H1 (cell line): ENCODE results near the gene PURB. TPM values are rescaled to one million over a fixed set of nuclear protein-coding genes. Genes with fewer than 3 reads are reported as not detected.

Source experiments
- CTCF ChIA-PET: fragments of 300-600 bp; sonication (Branson Sonifier 250); formaldehyde crosslinking; loops from one replicate; lab custom pipeline; 2021; ENCODE audit not compliant: partially characterized antibody; lab: Charles Lee
- POLR2A ChIA-PET: fragments of 300-600 bp; sonication (Branson Sonifier 250); formaldehyde crosslinking; loops from one replicate; lab custom pipeline; 2021; ENCODE audit warnings: inconsistent platforms; ENCODE audit not compliant: partially characterized antibody; lab: Charles Lee
- DNase-seq, 2 experiments: peaks; one replicate each; pipeline versions ENCODE4 v3.0.0 to v3.0.0-alpha.2; 2010 to 2022; ENCODE audit warnings: low spot score in 2 of 2, low read depth in 1 of 2, mixed read lengths in 1 of 2
- FAIRE-seq: peaks from 2 replicates; lab custom pipeline; 2011; peaks lifted over from hg19 to GRCh38; lab: Jason Lieb, UNC
- H2AFZ ChIP-seq: 2 replicates; pipeline ENCODE4 v1.8.1; 2012; ENCODE audit warnings: low read length, inconsistent platforms
- H2AK5ac ChIP-seq: 2 replicates; pipeline ENCODE4 v1.6.1; 2013; ENCODE audit warnings: low read depth, low read length
- H2BK120ac ChIP-seq: replicated peaks from 2 replicates; pipeline ENCODE3; 2013; ENCODE audit warnings: low read depth, low read length, inconsistent platforms
- H2BK12ac ChIP-seq: 2 replicates; pipeline ENCODE4 v1.6.1; 2013; ENCODE audit warnings: low read depth, low read length
- H2BK15ac ChIP-seq: 2 replicates; pipeline ENCODE4 v1.6.1; 2013; ENCODE audit warnings: low read length
- H2BK20ac ChIP-seq: 2 replicates; pipeline ENCODE4 v1.6.1; 2013; ENCODE audit warnings: low read length
- H2BK5ac ChIP-seq: 2 replicates; pipeline ENCODE4 v1.6.1; 2013; ENCODE audit warnings: low read depth, low read length
- H3K14ac ChIP-seq: 2 replicates; pipeline ENCODE4 v1.6.1; 2013; ENCODE audit warnings: inconsistent platforms; ENCODE audit not compliant: insufficient read length
- H3K18ac ChIP-seq: 2 replicates; pipeline ENCODE4 v1.6.1; 2013; ENCODE audit warnings: low read length; ENCODE audit errors: extremely low read depth
- H3K23ac ChIP-seq: 2 replicates; pipeline ENCODE4 v1.6.1; 2013; ENCODE audit warnings: inconsistent platforms; ENCODE audit not compliant: insufficient read length
- H3K23me2 ChIP-seq: 2 replicates; pipeline ENCODE4 v1.6.1; 2013; ENCODE audit warnings: low read depth, low read length
- H3K27ac ChIP-seq: 2 replicates; pipeline ENCODE4 v1.6.1; 2011; ENCODE audit warnings: low read depth, low read length, inconsistent platforms
- H3K27me3 ChIP-seq, 4 experiments: replicated peaks in 1 of 4; 1 replicate in 1 of 4; 2 replicates in 3 of 4; pipeline versions ENCODE4 v1.6.1 to v1.8.1; 2011 to 2013; ENCODE audit warnings: low read length in 3 of 4, mild to moderate bottlenecking in 3 of 4, inconsistent platforms in 2 of 4, mixed read lengths in 2 of 4, moderate library complexity in 1 of 4; ENCODE audit not compliant: control insufficient read depth in 3 of 4, insufficient read depth in 3 of 4; ENCODE audit errors: extremely low read depth in 1 of 4
- H3K36me3 ChIP-seq, 4 experiments: 2 replicates each; pipeline versions ENCODE4 v1.6.1 to v1.8.1; 2011 to 2013; ENCODE audit warnings: mild to moderate bottlenecking in 4 of 4, low read length in 3 of 4, moderate library complexity in 2 of 4, control low read depth in 1 of 4, inconsistent platforms in 1 of 4; ENCODE audit not compliant: insufficient read depth in 4 of 4, control insufficient read depth in 2 of 4
- H3K4ac ChIP-seq: replicated peaks from 2 replicates; pipeline ENCODE3; 2013; ENCODE audit warnings: low read length, low read depth, mixed read lengths, inconsistent platforms; ENCODE audit not compliant: insufficient read length
- H3K4me1 ChIP-seq, 4 experiments: replicated peaks in 1 of 4; 1 replicate in 1 of 4; 2 replicates in 3 of 4; pipeline versions ENCODE4 v1.6.1 to v1.8.1; 2011 to 2013; ENCODE audit warnings: low read length in 3 of 4, inconsistent platforms in 2 of 4, mixed read lengths in 1 of 4; ENCODE audit not compliant: insufficient read depth in 4 of 4, control insufficient read depth in 3 of 4
- H3K4me2 ChIP-seq, 2 experiments: 2 replicates each; pipeline versions ENCODE4 v1.6.1 to v1.8.1; 2011 to 2013; ENCODE audit warnings: low read depth in 2 of 2, low read length in 2 of 2, control low read depth in 1 of 2, inconsistent platforms in 1 of 2, mild to moderate bottlenecking in 1 of 2; ENCODE audit not compliant: insufficient read depth in 1 of 2
- H3K4me3 ChIP-seq, 4 experiments: fragments of 200-600, 300-600 bp in 1 of 4; sonication (generic), shearing (Covaris generic), sonication (Bioruptor Twin) in 1 of 4; 2 replicates each; pipeline versions ENCODE4 v1.5.1 to v1.8.1; 2011 to 2016; ENCODE audit warnings: low read length in 4 of 4, low read depth in 3 of 4, control low read depth in 2 of 4, inconsistent platforms in 2 of 4, mild to moderate bottlenecking in 2 of 4, mixed read lengths in 1 of 4, moderate library complexity in 1 of 4; ENCODE audit not compliant: insufficient read depth in 2 of 4; ENCODE audit errors: extremely low read depth in 1 of 4
- H3K56ac ChIP-seq: replicated peaks from 2 replicates; pipeline ENCODE3; 2013; ENCODE audit warnings: low read depth, mild to moderate bottlenecking, mixed read lengths, low read length, inconsistent platforms; ENCODE audit not compliant: insufficient read length
- H3K79me1 ChIP-seq: 2 replicates; pipeline ENCODE4 v1.6.1; 2013; ENCODE audit warnings: low read depth, low read length, control low read depth
- H3K79me2 ChIP-seq, 2 experiments: 2 replicates each; pipeline versions ENCODE4 v1.6.1 to v1.8.1; 2012 to 2013; ENCODE audit warnings: low read length in 2 of 2, mild to moderate bottlenecking in 2 of 2, inconsistent platforms in 1 of 2; ENCODE audit not compliant: insufficient read depth in 2 of 2, control insufficient read depth in 1 of 2
- H3K9ac ChIP-seq, 4 experiments: replicated peaks in 1 of 4; 1 replicate in 1 of 4; 2 replicates in 3 of 4; pipeline versions ENCODE4 v1.6.1 to v1.8.1; 2011 to 2013; ENCODE audit warnings: low read depth in 3 of 4, low read length in 3 of 4, control low read depth in 2 of 4, mild to moderate bottlenecking in 2 of 4, moderate library complexity in 2 of 4, inconsistent platforms in 1 of 4; ENCODE audit errors: extremely low read depth in 1 of 4
- H3K9me3 ChIP-seq, 2 experiments: 2 replicates each; pipeline versions ENCODE4 v1.6.1 to v1.8.1; 2012 to 2013; ENCODE audit warnings: mild to moderate bottlenecking in 2 of 2, moderate library complexity in 2 of 2, control low read depth in 1 of 2, inconsistent platforms in 1 of 2, low read depth in 1 of 2, low read length in 1 of 2, mixed read lengths in 1 of 2; ENCODE audit not compliant: insufficient read depth in 2 of 2
- H4K20me1 ChIP-seq, 2 experiments: replicated peaks in 1 of 2; 2 replicates each; pipeline versions ENCODE3 to v1.8.1; 2011 to 2013; ENCODE audit warnings: inconsistent platforms in 2 of 2, low read length in 2 of 2, mild to moderate bottlenecking in 1 of 2; ENCODE audit not compliant: insufficient read depth in 2 of 2, control insufficient read depth in 1 of 2
- H4K5ac ChIP-seq: 2 replicates; pipeline ENCODE4 v1.6.1; 2013; ENCODE audit warnings: low read length, low read depth, mixed read lengths, inconsistent platforms; ENCODE audit not compliant: insufficient read length
- H4K8ac ChIP-seq: 2 replicates; pipeline ENCODE4 v1.8.0; 2013; ENCODE audit warnings: mild to moderate bottlenecking, moderate library complexity, low read length, inconsistent platforms; ENCODE audit not compliant: insufficient read depth; ENCODE audit errors: extremely low read depth
- H4K91ac ChIP-seq: replicated peaks from 2 replicates; pipeline ENCODE3; 2013; ENCODE audit warnings: low read length, mixed read lengths, inconsistent platforms; ENCODE audit not compliant: insufficient read length
- PHF8 ChIP-seq: fragments of 200-600 bp; sonication (generic); conservative IDR thresholded peaks from 2 replicates; pipeline ENCODE4 v1.7.1; 2012; ENCODE audit warnings: low read depth, mild to moderate bottlenecking, inconsistent platforms, low read length, moderate library complexity
- POLR2A ChIP-seq, 2 experiments: IDR thresholded peaks; 1 replicate in 1 of 2; 2 replicates in 1 of 2; pipeline ENCODE4 v1.6.1; 2011; ENCODE audit warnings: low read depth in 2 of 2, low read length in 2 of 2, mild to moderate bottlenecking in 2 of 2; ENCODE audit errors: control extremely low read depth in 1 of 2
- POU5F1 ChIP-seq: IDR thresholded peaks from 2 replicates; pipeline ENCODE4 v1.6.1; 2011; ENCODE audit warnings: low read depth, mild to moderate bottlenecking, low read length, moderate library complexity
- WGBS, 2 experiments: shearing (Covaris generic) in 1 of 2; methylation state at CpG; one replicate each; pipeline versions ENCODE4 v1.1.6 to v1.1.7; 2013 to 2015; ENCODE audit warnings: low lambda C conversion rate in 2 of 2, mixed read lengths in 2 of 2, inconsistent platforms in 1 of 2, low coverage in 1 of 2, missing lambda C conversion rate in 1 of 2; ENCODE audit not compliant: insufficient replicate concordance in 2 of 2, insufficient coverage in 1 of 2, insufficient read length in 1 of 2; ENCODE audit errors: extremely low coverage in 1 of 2, missing lambda C conversion rate in 1 of 2; 5-methylcytosine and 5-hydroxymethylcytosine counted together
- polyA plus RNA-seq, 7 experiments: library from polyadenylated mRNA; depleted of rRNA in 3 of 7; stranded (reverse) in 5 of 7; unstranded in 2 of 7; fragments of >200 nt in 5 of 7; fragments of 200-250 nt in 2 of 7; gene quantifications; 1 replicate in 5 of 7; 2 replicates in 1 of 7; 4 replicates in 1 of 7; pipeline versions ENCODE4 v1.2.1 to v1.2.3, GENCODE V29; 2011 to 2013; ENCODE audit warnings: missing spikeins in 2 of 7, mixed read lengths in 2 of 7
- total RNA-seq: library from RNA; stranded (reverse); fragmentation: NEBNext Ultra II Directional; extraction: Animal tissue kit (Norgen Biotek cat#: 25700); gene quantifications from 2 replicates; pipeline ENCODE4 v1.2.1, GENCODE V29; 2021

PURB gene
- total and polyA plus RNA-seq, 2 of the 8 experiments (the other 6 are each of a cell fraction or from before 2014, with no cell fraction given) = 3.3 to 22.7 TPM

- 89% methylated on average over 4 of the region's 4 CpGs; no CpG with 5 or more reads in 1 of the 2 experiments for WGBS, 2 experiments
- no peak overlapping the region for H3K14ac ChIP-seq
- DNase-seq = no peak
- no peak overlapping the region for H2BK5ac ChIP-seq
- H3K4ac ChIP-seq = no peak overlapping the region
- H2BK12ac ChIP-seq = no peak overlapping the region
- no peak overlapping the region for H2BK15ac ChIP-seq
- H2BK120ac ChIP-seq = no peak overlapping the region
- no peak overlapping the region for H3K4me3 ChIP-seq
- H3K79me2 ChIP-seq = peaks cover 0 to 21% of the 10 kb centered on the region in 2 experiments; a peak in 3 of 4 replicates
- no peak overlapping the region for H2BK20ac ChIP-seq
- no peak overlapping the region for H3K56ac ChIP-seq
- no peak overlapping the region for H3K23ac ChIP-seq
- no peak overlapping the region for H3K9ac ChIP-seq
- H4K20me1 ChIP-seq = peaks cover 0 to 2% of the 10 kb centered on the region in 2 experiments
- no peaks in the 10 kb centered on the region for H3K27me3 ChIP-seq
- CTCF ChIA-PET = interaction anchor here (0.6 to 1.2 kb wide), 3 partner anchors 18 to 104 kb away, joined by 3 to 4 read pairs (median 4); no protein-coding TSS in a partner anchor
- no peak overlapping the region for H4K5ac ChIP-seq
- peaks cover 4 to 16% of the 10 kb centered on the region in 2 experiments; a peak in 3 of 4 replicates for H3K9me3 ChIP-seq
- H3K36me3 ChIP-seq = peaks cover 0 to 8% (median 2%) of the 10 kb centered on the region in 4 experiments; a peak in 2 of 8 replicates
- POLR2A ChIA-PET = interaction anchor here (0.9 to 1.6 kb wide), 6 partner anchors 9 to 72 kb away, joined by 3 to 7 read pairs (median 3); partner anchors contain the start of genes H2AZ2 and PURB
- H3K79me1 ChIP-seq = no peaks in the 10 kb centered on the region
- no peak overlapping the region for H4K91ac ChIP-seq
- no peak overlapping the region for H3K27ac ChIP-seq
- H3K4me1 ChIP-seq = no peaks in the 10 kb centered on the region
- no peak overlapping the region for H3K18ac ChIP-seq
- no peak overlapping the region; the same call in 1 of the 2 replicates for H4K8ac ChIP-seq
- H2AK5ac ChIP-seq = no peak overlapping the region
- no peak overlapping the region for H2AFZ ChIP-seq
- H3K4me2 ChIP-seq = no peak overlapping the region
- no peaks in the 10 kb centered on the region for H3K23me2 ChIP-seq
- FAIRE-seq = no peak
- no peak for TF ChIP-seq POLR2A (IDR thresholded peaks at IDR 0.05; ENCODE audit: control extremely low read depth in 1 of 2, low read depth in 2 of 2, low read length in 2 of 2)
- no peak for TF ChIP-seq PHF8
- TF ChIP-seq POU5F1 = no peak
Measured at GRCh38 chr7:44876393-44876792, 8.9 kb downstream of the PURB start.
